Measurements from ENCODE around the gene CAMKMT.

DNA sequence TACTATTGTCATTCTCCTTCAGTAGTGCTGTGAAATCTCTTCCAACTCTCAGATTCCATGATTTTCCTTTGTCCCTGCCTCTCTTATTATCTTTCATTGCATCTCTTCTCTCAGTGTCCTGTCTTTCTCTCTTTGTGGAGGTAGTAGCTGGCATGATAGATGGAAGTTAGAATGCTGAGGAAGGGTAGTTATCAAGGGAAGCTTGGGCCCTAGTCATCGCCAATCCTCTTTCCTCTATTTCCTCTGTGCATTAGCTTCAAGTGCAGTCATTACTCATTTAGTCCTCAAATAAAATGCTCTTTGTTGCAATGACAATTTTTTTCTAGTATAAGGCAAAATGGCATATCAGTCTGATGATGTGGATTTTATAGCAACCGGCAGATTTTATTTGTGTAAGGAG, 207.7 kb downstream of the CAMKMT start:
- TF ChIP-seq, protein P1, sequence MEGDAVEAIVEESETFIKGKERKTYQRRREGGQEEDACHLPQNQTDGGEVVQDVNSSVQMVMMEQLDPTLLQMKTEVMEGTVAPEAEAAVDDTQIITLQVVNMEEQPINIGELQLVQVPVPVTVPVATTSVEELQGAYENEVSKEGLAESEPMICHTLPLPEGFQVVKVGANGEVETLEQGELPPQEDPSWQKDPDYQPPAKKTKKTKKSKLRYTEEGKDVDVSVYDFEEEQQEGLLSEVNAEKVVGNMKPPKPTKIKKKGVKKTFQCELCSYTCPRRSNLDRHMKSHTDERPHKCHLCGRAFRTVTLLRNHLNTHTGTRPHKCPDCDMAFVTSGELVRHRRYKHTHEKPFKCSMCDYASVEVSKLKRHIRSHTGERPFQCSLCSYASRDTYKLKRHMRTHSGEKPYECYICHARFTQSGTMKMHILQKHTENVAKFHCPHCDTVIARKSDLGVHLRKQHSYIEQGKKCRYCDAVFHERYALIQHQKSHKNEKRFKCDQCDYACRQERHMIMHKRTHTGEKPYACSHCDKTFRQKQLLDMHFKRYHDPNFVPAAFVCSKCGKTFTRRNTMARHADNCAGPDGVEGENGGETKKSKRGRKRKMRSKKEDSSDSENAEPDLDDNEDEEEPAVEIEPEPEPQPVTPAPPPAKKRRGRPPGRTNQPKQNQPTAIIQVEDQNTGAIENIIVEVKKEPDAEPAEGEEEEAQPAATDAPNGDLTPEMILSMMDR (IDR thresholded peaks at IDR 0.05) = no peak
- no peak for TF ChIP-seq POLR2A (IDR thresholded peaks at IDR 0.05)
- TF ChIP-seq POLR2AphosphoS5 (IDR thresholded peaks at IDR 0.05) = no peak
- no peak for TF ChIP-seq EP300 (IDR thresholded peaks at IDR 0.05)
